GM19043 (cell line): ENCODE results near the gene BRME1.

Experiments used
- ATAC-seq: cut with Tn5 transposase; IDR thresholded peaks from one replicate; pipeline ENCODE4 v1.9.1; 2021; ENCODE audit warnings: low read depth; ENCODE audit not compliant: unreplicated experiment

The BRME1 gene

DNA sequence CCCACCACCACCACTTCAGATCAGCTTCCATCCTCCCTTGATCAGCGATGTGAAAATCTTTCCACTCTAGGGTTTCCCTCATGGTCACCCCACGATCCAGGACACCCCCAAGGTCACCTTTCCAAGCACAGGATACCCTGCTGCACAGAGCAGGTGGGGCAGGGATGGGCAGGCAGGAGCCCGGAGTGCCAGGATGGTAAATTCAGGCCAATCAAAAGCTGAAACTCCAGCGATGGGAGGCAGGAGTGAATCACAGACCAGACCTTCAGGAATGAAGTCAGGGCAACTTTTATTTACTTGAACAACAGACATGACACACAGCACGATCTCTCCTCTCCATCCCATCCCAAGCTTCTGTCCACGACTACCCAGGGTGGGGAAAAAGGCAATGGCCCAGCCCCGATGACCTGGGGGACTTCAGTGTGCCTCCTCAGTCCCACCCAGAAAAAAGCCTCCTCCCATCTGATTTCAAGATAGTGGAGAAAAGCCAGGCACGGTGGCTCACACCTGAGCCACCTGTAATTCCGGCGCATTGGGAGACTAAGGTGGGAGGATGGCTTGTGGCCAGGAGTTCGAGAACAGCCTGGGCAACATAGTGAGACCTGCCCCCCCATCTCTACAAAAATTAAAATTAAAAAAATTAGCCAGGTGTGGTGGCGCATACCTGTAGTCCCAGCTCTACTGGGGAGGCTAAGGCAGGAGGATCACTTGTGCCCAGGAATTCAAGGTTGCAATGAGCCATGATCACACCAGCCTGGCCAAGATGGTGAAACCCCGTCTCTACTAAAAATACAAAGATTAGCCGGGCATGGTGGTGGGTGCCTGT lies 71.5 kb downstream of the BRME1 start:
- ATAC-seq: no peak

DNA sequence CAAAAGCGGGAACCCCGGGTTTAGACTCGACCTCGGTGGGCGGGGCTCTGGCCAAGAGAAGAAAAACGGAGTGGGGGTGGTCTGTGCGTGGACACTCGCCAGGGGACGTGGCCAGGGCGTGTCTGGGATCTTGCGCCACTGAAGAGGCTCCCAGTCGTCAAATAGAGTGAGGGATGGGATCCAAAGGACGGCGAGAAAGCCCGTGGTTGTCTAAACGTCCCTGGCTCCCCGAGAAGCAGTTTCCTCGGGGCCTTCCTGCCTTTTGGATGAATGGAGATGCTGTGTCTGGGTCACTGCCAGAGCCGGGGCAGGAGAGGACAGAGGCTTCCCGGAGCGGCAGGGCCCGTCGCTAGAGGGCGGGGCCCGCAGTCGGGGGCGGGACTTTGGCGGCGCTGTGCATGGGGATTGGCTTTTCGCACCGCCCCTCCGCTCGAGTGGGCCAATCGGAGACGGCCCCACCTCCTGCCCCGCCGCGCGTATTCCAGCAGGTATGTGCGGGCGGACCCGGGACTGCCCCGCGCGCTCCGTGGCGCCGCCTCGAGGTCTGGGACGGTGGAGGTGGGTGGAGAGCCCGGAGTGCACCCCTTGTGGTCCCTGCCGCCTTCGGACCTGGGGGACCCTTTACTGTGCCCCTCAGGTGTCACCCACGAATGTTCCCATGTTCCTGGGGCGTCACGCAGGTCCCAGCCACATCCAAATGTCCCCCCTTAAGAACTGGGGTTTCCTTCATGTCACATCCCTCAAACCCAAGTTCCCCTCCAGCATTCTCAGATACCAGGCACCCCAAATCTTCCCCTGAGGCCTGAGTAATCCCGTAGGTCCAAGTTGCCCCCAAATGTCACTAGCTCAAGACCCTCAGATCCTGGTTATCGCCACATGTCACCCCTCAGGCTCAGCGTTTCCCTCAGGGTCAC lies 72.3 kb downstream of the BRME1 start:
- peak; percentile 89 for ATAC-seq
